Measurements from ENCODE around the gene CLEC20A.

DNA sequence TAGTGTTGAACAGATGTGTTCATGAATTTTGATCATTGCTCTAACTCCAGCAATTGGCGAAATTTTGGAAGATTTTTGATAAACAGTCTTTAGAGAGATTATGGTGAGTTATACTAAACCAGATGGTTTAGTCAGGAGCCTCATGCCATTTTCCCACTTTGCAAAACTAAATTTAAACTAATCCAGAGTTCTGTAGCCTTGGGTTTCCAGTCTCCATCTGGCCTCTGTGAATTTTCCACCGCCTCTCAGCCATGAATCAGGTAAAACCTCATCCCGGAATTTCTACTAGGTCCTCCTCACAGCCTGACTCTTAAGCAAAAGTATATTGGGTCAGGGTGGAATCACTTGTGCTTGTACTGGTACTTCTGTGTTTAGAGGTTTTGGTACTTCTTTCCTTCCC, 44.8 kb downstream of the CLEC20A start:
- TF ChIP-seq, protein P1, sequence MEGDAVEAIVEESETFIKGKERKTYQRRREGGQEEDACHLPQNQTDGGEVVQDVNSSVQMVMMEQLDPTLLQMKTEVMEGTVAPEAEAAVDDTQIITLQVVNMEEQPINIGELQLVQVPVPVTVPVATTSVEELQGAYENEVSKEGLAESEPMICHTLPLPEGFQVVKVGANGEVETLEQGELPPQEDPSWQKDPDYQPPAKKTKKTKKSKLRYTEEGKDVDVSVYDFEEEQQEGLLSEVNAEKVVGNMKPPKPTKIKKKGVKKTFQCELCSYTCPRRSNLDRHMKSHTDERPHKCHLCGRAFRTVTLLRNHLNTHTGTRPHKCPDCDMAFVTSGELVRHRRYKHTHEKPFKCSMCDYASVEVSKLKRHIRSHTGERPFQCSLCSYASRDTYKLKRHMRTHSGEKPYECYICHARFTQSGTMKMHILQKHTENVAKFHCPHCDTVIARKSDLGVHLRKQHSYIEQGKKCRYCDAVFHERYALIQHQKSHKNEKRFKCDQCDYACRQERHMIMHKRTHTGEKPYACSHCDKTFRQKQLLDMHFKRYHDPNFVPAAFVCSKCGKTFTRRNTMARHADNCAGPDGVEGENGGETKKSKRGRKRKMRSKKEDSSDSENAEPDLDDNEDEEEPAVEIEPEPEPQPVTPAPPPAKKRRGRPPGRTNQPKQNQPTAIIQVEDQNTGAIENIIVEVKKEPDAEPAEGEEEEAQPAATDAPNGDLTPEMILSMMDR (conservative IDR thresholded peaks at IDR 0.05) = no peak
- no peak for TF ChIP-seq EZH2 (IDR thresholded peaks at IDR 0.05; ENCODE audit: low read depth)
